B cell (primary cell): ENCODE measurements around the gene RANBP3. TPM values are rescaled to one million over a fixed set of nuclear protein-coding genes. Genes with fewer than 3 reads are reported as not detected.
"Not testable (repeated sequence)": the region's sequence is repeated elsewhere in the genome, so short reads cannot be mapped to it uniquely, and the experiment has no call there.

Experiments used
- ATAC-seq: fragments of 200-7000 bp; cut with Tn5 transposase; one replicate; pipeline ENCODE4 v1.10.0; 2021; ENCODE audit warnings: low read depth, mild to moderate bottlenecking, moderate number of reproducible peaks, moderate library complexity
- CTCF ChIA-PET: fragments of 350-600 bp; sonication (Branson Sonifier 250); formaldehyde crosslinking; loops from one replicate; lab custom pipeline; 2021; ENCODE audit warnings: antibody characterized with exemption, inconsistent platforms; lab: Charles Lee
- POLR2A ChIA-PET: fragments of 350-600 bp; sonication (Branson Sonifier 250); formaldehyde crosslinking; loops from one replicate; lab custom pipeline; 2021; ENCODE audit warnings: antibody characterized with exemption; lab: Charles Lee
- DNase-seq: peaks from one replicate; pipeline ENCODE4 v3.0.0; 2013
- H2AFZ ChIP-seq: 2 replicates; pipeline ENCODE4 v1.6.1; 2012; ENCODE audit warnings: mild to moderate bottlenecking, low read depth, low read length; ENCODE audit not compliant: insufficient read depth, poor library complexity, severe bottlenecking
- H3K27ac ChIP-seq, 2 donors: 1 replicate in 1 of 2; 2 replicates in 1 of 2; pipeline ENCODE4 v1.5.1; 2012 to 2013; ENCODE audit warnings: low read length in 2 of 2, mild to moderate bottlenecking in 2 of 2, moderate library complexity in 1 of 2
- H3K27me3 ChIP-seq, 4 experiments: fragments of 200-600 bp in 1 of 4; sonication (generic) in 1 of 4; replicated peaks in 1 of 4; 1 replicate in 2 of 4; 2 replicates in 2 of 4; pipeline versions ENCODE4 v1.6.1 to v1.7.0; 2013 to 2016; ENCODE audit warnings: low read length in 3 of 4, mild to moderate bottlenecking in 2 of 4, mixed read lengths in 1 of 4, moderate library complexity in 1 of 4; ENCODE audit not compliant: insufficient read depth in 4 of 4, control insufficient read depth in 3 of 4; ENCODE audit errors: control extremely low read depth in 1 of 4
- H3K36me3 ChIP-seq, 2 experiments: replicated peaks in 1 of 2; 1 replicate in 1 of 2; 2 replicates in 1 of 2; pipeline versions ENCODE4 v1.6.1 to v1.7.1; 2013; ENCODE audit warnings: low read length in 1 of 2; ENCODE audit not compliant: insufficient read depth in 2 of 2, control insufficient read depth in 1 of 2; ENCODE audit errors: control extremely low read depth in 1 of 2, extremely low read depth in 1 of 2
- H3K4me1 ChIP-seq, 2 donors: fragments of 200-600 bp in 1 of 2; sonication (generic) in 1 of 2; 1 replicate in 1 of 2; 2 replicates in 1 of 2; pipeline versions ENCODE4 v1.5.1 to v1.6.1; 2013 to 2017; ENCODE audit warnings: low read length in 2 of 2; ENCODE audit not compliant: control insufficient read depth in 2 of 2, insufficient read depth in 2 of 2
- H3K4me2 ChIP-seq: replicated peaks from 2 replicates; pipeline ENCODE3; 2012; ENCODE audit warnings: mild to moderate bottlenecking, low read depth, low read length; ENCODE audit not compliant: poor library complexity, severe bottlenecking
- H3K4me3 ChIP-seq, 5 experiments: fragments of 200-600 bp in 1 of 5; sonication (generic) in 1 of 5; 1 replicate in 3 of 5; 2 replicates in 2 of 5; pipeline versions ENCODE4 v1.5.1 to v1.7.0; 2011 to 2016; ENCODE audit warnings: low read length in 4 of 5, mild to moderate bottlenecking in 4 of 5, low read depth in 2 of 5, control low read depth in 1 of 5, moderate library complexity in 1 of 5; ENCODE audit not compliant: insufficient read depth in 1 of 5; ENCODE audit errors: control extremely low read depth in 1 of 5, extremely low read depth in 1 of 5
- H3K79me2 ChIP-seq: fragments of 200-600 bp; sonication (generic); one replicate; pipeline ENCODE4 v1.6.0; 2016; ENCODE audit warnings: low read length; ENCODE audit not compliant: control insufficient read depth, insufficient read depth
- H3K9ac ChIP-seq: fragments of 200-600 bp; sonication (generic); 2 replicates; pipeline ENCODE4 v1.6.1; 2017; ENCODE audit warnings: mild to moderate bottlenecking, low read length, moderate library complexity
- H3K9me3 ChIP-seq, 3 donors: one replicate each; pipeline versions ENCODE4 v1.6.1 to v1.7.1; 2013; ENCODE audit warnings: low read length in 2 of 3; ENCODE audit not compliant: control insufficient read depth in 2 of 3, insufficient read depth in 1 of 3; ENCODE audit errors: control extremely low read depth in 1 of 3
- H4K20me1 ChIP-seq: 2 replicates; pipeline ENCODE4 v1.6.0; 2012; ENCODE audit warnings: mild to moderate bottlenecking, low read length; ENCODE audit not compliant: insufficient read depth, control insufficient read depth, poor library complexity, severe bottlenecking
- H3K27ac Mint-ChIP-seq: one replicate; pipeline ENCODE4 v1.8.0; 2021; ENCODE audit warnings: mixed read lengths
- H3K27me3 Mint-ChIP-seq: one replicate; pipeline ENCODE4 v1.8.0; 2021; ENCODE audit warnings: mixed read lengths
- H3K4me1 Mint-ChIP-seq: one replicate; pipeline ENCODE4 v1.8.0; 2021; ENCODE audit warnings: mixed read lengths
- H3K4me3 Mint-ChIP-seq: one replicate; pipeline ENCODE4 v1.8.0; 2021; ENCODE audit warnings: mixed read lengths
- H3K9me3 Mint-ChIP-seq: one replicate; pipeline ENCODE4 v1.8.0; 2022; ENCODE audit warnings: mixed read lengths; ENCODE audit not compliant: insufficient read depth
- EZH2 ChIP-seq: IDR thresholded peaks from 2 replicates; pipeline ENCODE4 v1.6.1; 2012; ENCODE audit warnings: borderline replicate concordance, low read depth, mild to moderate bottlenecking, moderate library complexity, low read length; ENCODE audit not compliant: insufficient read depth, poor library complexity, severe bottlenecking
- WGBS: methylation state at CpG from one replicate; pipeline ENCODE4 v1.1.5; 2013; ENCODE audit warnings: missing lambda C conversion rate; ENCODE audit not compliant: insufficient coverage; 5-methylcytosine and 5-hydroxymethylcytosine counted together
- intact Hi-C: fragments of 100-400 bp; cut with micrococcal nuclease; formaldehyde crosslinking; loops from one replicate; pipeline ENCODE4 v1.10.0; 2022
- polyA plus RNA-seq: library from polyadenylated mRNA; depleted of rRNA; stranded (reverse); fragments of >200 nt; gene quantifications from 2 replicates; pipeline ENCODE4 v1.2.3, GENCODE V29; 2012
- total RNA-seq, 2 donors: library from RNA; stranded (reverse); fragments of 120-200 nt in 1 of 2; gene quantifications; 1 replicate in 1 of 2; 2 replicates in 1 of 2; pipeline versions ENCODE4 v1.2.3 to v1.2.4, GENCODE V29; 2013 to 2022
- TF ChIP-seq, protein P1 (sequence below): fragments of 200-600 bp; IDR thresholded peaks from one replicate; pipeline ENCODE4 v1.8.0; 2022; ENCODE audit warnings: antibody characterized with exemption, mild to moderate bottlenecking

RANBP3 gene
- total and polyA plus RNA-seq, 2 donors (not counting 1 experiment from before 2014, with no cell fraction given), result 86.7 to 91.7 TPM

DNA sequence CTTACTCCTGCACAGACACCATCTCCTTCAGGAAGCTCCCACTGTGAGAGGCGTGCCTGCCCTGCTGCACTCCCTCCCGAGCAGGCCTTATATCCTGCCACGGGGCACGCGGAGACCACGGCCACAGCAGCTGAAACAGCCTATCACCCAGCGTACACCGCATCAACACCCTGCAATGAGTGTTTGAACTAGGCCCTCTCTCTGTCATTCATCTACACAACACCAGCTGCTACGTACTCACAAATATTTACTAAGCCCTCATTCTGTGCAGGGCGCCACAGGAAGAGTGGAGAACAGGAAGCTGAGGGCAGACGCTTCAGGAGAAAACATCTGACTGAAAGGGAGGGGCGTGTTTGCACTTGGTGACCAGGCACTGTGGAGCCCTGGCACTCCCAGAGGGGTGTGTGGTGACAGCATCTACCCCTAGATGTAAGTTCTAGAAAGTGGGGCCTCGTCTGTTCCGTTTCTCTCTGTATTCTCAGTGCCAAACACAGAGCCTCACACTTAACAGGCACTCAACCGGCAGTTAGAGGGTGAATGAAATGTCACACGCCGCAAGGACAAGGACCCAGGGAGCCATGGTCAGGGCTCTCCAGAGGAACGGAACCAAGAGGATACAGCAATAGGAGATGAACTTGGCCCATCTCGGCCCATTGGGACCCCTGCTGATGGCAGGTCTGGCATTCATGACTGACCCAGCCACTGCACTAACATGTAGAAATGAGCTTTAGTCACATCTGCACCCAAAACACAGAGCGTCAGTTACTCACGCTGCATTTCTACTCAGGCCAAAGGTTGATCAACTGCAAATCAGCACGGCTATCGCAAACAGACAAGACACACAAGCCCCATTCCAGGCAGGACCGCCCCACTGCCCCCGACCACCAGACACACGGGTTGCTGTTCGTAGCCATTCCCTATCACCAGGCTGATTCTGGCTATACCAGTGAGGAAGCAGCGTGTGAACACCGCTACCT, 15.7 kb downstream of the RANBP3 start:
- peaks cover 74% of the 10 kb centered on the region for H3K4me1 Mint-ChIP-seq
- Histone ChIP-seq H3K4me3 (peak overlapping the region in 3 of 5 experiments; percentile 1 to 19 (median 5)), H3K27ac (peak overlapping the region; percentile 17 to 19), H3K9me3 (no peaks in the 10 kb centered on the region), H3K4me1 (peaks cover 17 to 36% of the 10 kb centered on the region in 2 donors), H3K4me2 (peak overlapping the region; percentile 61), H3K79me2 (peaks cover 100% of the 10 kb centered on the region), H3K9ac (peak overlapping the region; percentile 31), H3K36me3 (peaks cover 0 to 13% of the 10 kb centered on the region in 2 experiments), H4K20me1 (peaks cover 95% of the 10 kb centered on the region), H2AFZ (no peak overlapping the region), H3K27me3 (no peaks in the 10 kb centered on the region)
- ATAC-seq, result peak; percentile 88
- ChIA-PET POLR2A (interaction anchor here (0.6 kb wide), 1 partner anchor 338 kb away, joined by 7 read pairs; no protein-coding TSS in a partner anchor), CTCF (interaction anchor here (1.0 to 1.3 kb wide), 2 partner anchors 10 to 16 kb away, joined by 4 to 6 read pairs; partner anchors contain the start of gene RANBP3)
- TF ChIP-seq, protein P1, sequence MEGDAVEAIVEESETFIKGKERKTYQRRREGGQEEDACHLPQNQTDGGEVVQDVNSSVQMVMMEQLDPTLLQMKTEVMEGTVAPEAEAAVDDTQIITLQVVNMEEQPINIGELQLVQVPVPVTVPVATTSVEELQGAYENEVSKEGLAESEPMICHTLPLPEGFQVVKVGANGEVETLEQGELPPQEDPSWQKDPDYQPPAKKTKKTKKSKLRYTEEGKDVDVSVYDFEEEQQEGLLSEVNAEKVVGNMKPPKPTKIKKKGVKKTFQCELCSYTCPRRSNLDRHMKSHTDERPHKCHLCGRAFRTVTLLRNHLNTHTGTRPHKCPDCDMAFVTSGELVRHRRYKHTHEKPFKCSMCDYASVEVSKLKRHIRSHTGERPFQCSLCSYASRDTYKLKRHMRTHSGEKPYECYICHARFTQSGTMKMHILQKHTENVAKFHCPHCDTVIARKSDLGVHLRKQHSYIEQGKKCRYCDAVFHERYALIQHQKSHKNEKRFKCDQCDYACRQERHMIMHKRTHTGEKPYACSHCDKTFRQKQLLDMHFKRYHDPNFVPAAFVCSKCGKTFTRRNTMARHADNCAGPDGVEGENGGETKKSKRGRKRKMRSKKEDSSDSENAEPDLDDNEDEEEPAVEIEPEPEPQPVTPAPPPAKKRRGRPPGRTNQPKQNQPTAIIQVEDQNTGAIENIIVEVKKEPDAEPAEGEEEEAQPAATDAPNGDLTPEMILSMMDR, result no peak
- no peak for TF ChIP-seq EZH2
- DNase-seq, result peak; percentile 45
- intact Hi-C loops, result no loop called here
- no peaks in the 10 kb centered on the region for H3K27me3 Mint-ChIP-seq
- 41% methylated on average over 25 of the region's 29 CpGs for WGBS
- H3K9me3 Mint-ChIP-seq, result no peaks in the 10 kb centered on the region
- peak overlapping the region; percentile 86 for H3K27ac Mint-ChIP-seq
- H3K4me3 Mint-ChIP-seq, result peak overlapping the region; percentile 82

DNA sequence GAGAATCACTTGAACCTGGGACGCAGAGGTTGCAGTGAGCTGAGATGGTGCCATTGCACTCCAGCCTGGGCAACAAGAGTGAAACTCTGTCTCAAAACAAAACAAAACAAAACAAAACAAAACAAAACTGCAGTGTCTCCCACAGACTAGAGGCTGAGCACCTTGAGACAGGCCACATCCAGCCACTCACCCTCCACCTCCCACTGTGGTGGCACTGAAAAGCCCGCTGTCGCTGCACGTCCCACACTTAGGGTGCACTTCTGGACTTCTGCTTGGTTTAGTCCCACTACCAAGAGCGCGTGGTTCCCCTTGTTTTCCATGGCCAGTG, 16.3 kb downstream of the RANBP3 start:
- H3K4me1 ChIP-seq, result peaks cover 16 to 35% of the 10 kb centered on the region in 2 donors
- peak overlapping the region in 1 of 2 donors; percentile 17 for H3K27ac ChIP-seq
- peaks cover 95% of the 10 kb centered on the region for H4K20me1 ChIP-seq
- H3K4me3 ChIP-seq, H3K27me3 Mint-ChIP-seq, H3K27me3 ChIP-seq, ATAC-seq, H3K9me3 Mint-ChIP-seq, H2AFZ ChIP-seq, intact Hi-C loops, H3K9me3 ChIP-seq: not testable (repeated sequence)
- H3K36me3 ChIP-seq, result peaks cover 0 to 16% of the 10 kb centered on the region in 2 experiments
- peaks cover 76% of the 10 kb centered on the region for H3K4me1 Mint-ChIP-seq
- H3K27ac Mint-ChIP-seq, result peak overlapping the region; percentile 86
- peak overlapping the region; percentile 61 for H3K4me2 ChIP-seq
- peak overlapping the region; percentile 82 for H3K4me3 Mint-ChIP-seq
- peak; percentile 24 for DNase-seq
- ChIA-PET POLR2A (interaction anchor here (0.6 kb wide), 1 partner anchor 337 kb away, joined by 7 read pairs; no protein-coding TSS in a partner anchor), CTCF (interaction anchor here (1.0 to 1.3 kb wide), 2 partner anchors 11 to 17 kb away, joined by 4 to 6 read pairs; partner anchors contain the start of gene RANBP3)
- H3K79me2 ChIP-seq, result peaks cover 100% of the 10 kb centered on the region
- 76% methylated on average over 5 of the region's 6 CpGs for WGBS
- peak overlapping the region; percentile 31 for H3K9ac ChIP-seq
